PC-3 (cell line): ENCODE data around the gene JARID2.

Experiments
- EZH2 ChIP-seq: fragments of 300-600 bp; sonication (generic); IDR thresholded peaks from one replicate; pipeline ENCODE4 v1.6.1; 2017; ENCODE audit warnings: antibody characterized with exemption, mild to moderate bottlenecking, low read length; ENCODE audit not compliant: unreplicated experiment
- EZH2phosphoT487 ChIP-seq: fragments of 300-600 bp; sonication (generic); IDR thresholded peaks from 2 replicates; pipeline ENCODE4 v1.6.1; 2018; ENCODE audit warnings: mild to moderate bottlenecking, antibody characterized with exemption, low read length, borderline replicate concordance
- TF ChIP-seq, protein P1 (sequence below): fragments of 300-600 bp; sonication (generic); conservative IDR thresholded peaks from 2 replicates; pipeline ENCODE4 v1.5.1; 2017; ENCODE audit warnings: antibody characterized with exemption, low read depth, mild to moderate bottlenecking, low read length

GRCh38 chr6:15479761-15480160 is 233.9 kb downstream of the JARID2 start:
- TF ChIP-seq EZH2: no peak
- TF ChIP-seq, protein P1, sequence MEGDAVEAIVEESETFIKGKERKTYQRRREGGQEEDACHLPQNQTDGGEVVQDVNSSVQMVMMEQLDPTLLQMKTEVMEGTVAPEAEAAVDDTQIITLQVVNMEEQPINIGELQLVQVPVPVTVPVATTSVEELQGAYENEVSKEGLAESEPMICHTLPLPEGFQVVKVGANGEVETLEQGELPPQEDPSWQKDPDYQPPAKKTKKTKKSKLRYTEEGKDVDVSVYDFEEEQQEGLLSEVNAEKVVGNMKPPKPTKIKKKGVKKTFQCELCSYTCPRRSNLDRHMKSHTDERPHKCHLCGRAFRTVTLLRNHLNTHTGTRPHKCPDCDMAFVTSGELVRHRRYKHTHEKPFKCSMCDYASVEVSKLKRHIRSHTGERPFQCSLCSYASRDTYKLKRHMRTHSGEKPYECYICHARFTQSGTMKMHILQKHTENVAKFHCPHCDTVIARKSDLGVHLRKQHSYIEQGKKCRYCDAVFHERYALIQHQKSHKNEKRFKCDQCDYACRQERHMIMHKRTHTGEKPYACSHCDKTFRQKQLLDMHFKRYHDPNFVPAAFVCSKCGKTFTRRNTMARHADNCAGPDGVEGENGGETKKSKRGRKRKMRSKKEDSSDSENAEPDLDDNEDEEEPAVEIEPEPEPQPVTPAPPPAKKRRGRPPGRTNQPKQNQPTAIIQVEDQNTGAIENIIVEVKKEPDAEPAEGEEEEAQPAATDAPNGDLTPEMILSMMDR: no peak
- no peak for TF ChIP-seq EZH2phosphoT487
